T-cell (primary cell): Measurements from ENCODE around the gene KLRK1. TPM values are rescaled to one million over a fixed set of nuclear protein-coding genes. Genes with fewer than 3 reads are reported as not detected.

Experiments used
- ATAC-seq, 4 experiments: fragments of 200-7000 bp in 3 of 4; fragments of 150-1000 bp in 1 of 4; cut with Tn5 transposase; replicated peaks in 1 of 4; 1 replicate in 3 of 4; 2 replicates in 1 of 4; pipeline ENCODE4 v1.10.0; 2021; ENCODE audit warnings: moderate library complexity in 3 of 4, mild to moderate bottlenecking in 2 of 4, moderate number of reproducible peaks in 1 of 4
- CTCF ChIA-PET, 2 donors: fragments of 300-600 bp; sonication (Branson Sonifier 250); formaldehyde crosslinking; loops; one replicate each; lab custom pipeline; 2022; ENCODE audit warnings: antibody characterized with exemption in 2 of 2; lab: Charles Lee
- POLR2A ChIA-PET, 2 donors: fragments of 300-600 bp; sonication (Branson Sonifier 250); formaldehyde crosslinking; loops; one replicate each; lab custom pipeline; 2022; ENCODE audit warnings: antibody characterized with exemption in 2 of 2; lab: Charles Lee
- DNase-seq, 35 experiments: peaks; one replicate each; pipeline versions ENCODE4 v3.0.0 to v3.0.0-alpha.2; 2013 to 2023
- H3K27ac ChIP-seq: one replicate; pipeline ENCODE4 v1.5.1; 2013; ENCODE audit warnings: low read length
- H3K27me3 ChIP-seq, 2 experiments: replicated peaks in 1 of 2; 1 replicate in 1 of 2; 2 replicates in 1 of 2; pipeline versions ENCODE4 v1.6.1 to v1.7.0; 2013; ENCODE audit warnings: low read length in 1 of 2, mixed read lengths in 1 of 2; ENCODE audit not compliant: control insufficient read depth in 2 of 2, insufficient read depth in 2 of 2; ENCODE audit errors: extremely low read depth in 1 of 2
- H3K36me3 ChIP-seq, 2 donors: 1 replicate in 1 of 2; 2 replicates in 1 of 2; pipeline versions ENCODE4 v1.6.1 to v1.7.0; 2013; ENCODE audit warnings: low read length in 1 of 2; ENCODE audit not compliant: control insufficient read depth in 2 of 2, insufficient read depth in 1 of 2; ENCODE audit errors: extremely low read depth in 1 of 2
- H3K4me1 ChIP-seq, 2 experiments: 1 replicate in 1 of 2; 2 replicates in 1 of 2; pipeline versions ENCODE4 v1.6.1 to v1.7.0; 2013; ENCODE audit warnings: low read length in 2 of 2, mixed read lengths in 1 of 2; ENCODE audit not compliant: insufficient read depth in 2 of 2, control insufficient read depth in 1 of 2; ENCODE audit errors: extremely low read depth in 1 of 2
- H3K4me3 ChIP-seq, 2 donors: 1 replicate in 1 of 2; 2 replicates in 1 of 2; pipeline versions ENCODE4 v1.5.1 to v1.7.0; 2013; ENCODE audit warnings: mild to moderate bottlenecking in 2 of 2, low read length in 1 of 2, moderate library complexity in 1 of 2; ENCODE audit not compliant: control insufficient read depth in 1 of 2; ENCODE audit errors: extremely low read depth in 1 of 2
- H3K9me3 ChIP-seq: 2 replicates; pipeline ENCODE4 v1.7.0; 2013
- H3K27ac Mint-ChIP-seq, 2 donors: one replicate each; pipeline ENCODE4 v1.8.0; 2020 to 2021; ENCODE audit warnings: mild to moderate bottlenecking in 2 of 2, mixed read lengths in 2 of 2
- H3K27me3 Mint-ChIP-seq, 2 donors: one replicate each; pipeline ENCODE4 v1.8.0; 2021 to 2022; ENCODE audit warnings: mixed read lengths in 2 of 2
- H3K36me3 Mint-ChIP-seq: one replicate; pipeline ENCODE4 v1.8.0; 2021; ENCODE audit warnings: mixed read lengths
- H3K4me1 Mint-ChIP-seq, 3 donors: one replicate each; pipeline ENCODE4 v1.8.0; 2020 to 2022; ENCODE audit warnings: mixed read lengths in 3 of 3, mild to moderate bottlenecking in 1 of 3
- H3K4me3 Mint-ChIP-seq, 3 donors: one replicate each; pipeline ENCODE4 v1.8.0; 2020 to 2022; ENCODE audit warnings: mild to moderate bottlenecking in 3 of 3, mixed read lengths in 3 of 3, moderate library complexity in 3 of 3
- H3K9me3 Mint-ChIP-seq, 3 donors: one replicate each; pipeline ENCODE4 v1.8.0; 2020 to 2022; ENCODE audit warnings: mixed read lengths in 3 of 3
- WGBS: methylation state at CpG from one replicate; pipeline ENCODE4 v1.1.5; 2013; ENCODE audit warnings: missing lambda C conversion rate; ENCODE audit not compliant: insufficient coverage; 5-methylcytosine and 5-hydroxymethylcytosine counted together
- total RNA-seq, 35 experiments: library from RNA in 6 of 35; stranded (reverse) in 6 of 35; fragments of 120-200 nt in 1 of 35; gene quantifications; one replicate each; pipeline versions ENCODE4 v1.2.1 to v1.2.4 and lab custom pipeline; 2013 to 2026

The KLRK1 gene
- total RNA-seq, 5 donors from 2014 or later (not counting 1 experiment from before 2014, with no cell fraction given), result 74.5 to 162 (median 141) TPM

- DNase-seq (no peak), ATAC-seq (no peak)
- Histone ChIP-seq H3K27ac (peak overlapping the region; percentile 78), H3K9me3 (no peaks in the 10 kb centered on the region), H3K4me1 (peaks cover 16 to 38% of the 10 kb centered on the region in 2 experiments), H3K4me3 (peak overlapping the region in 1 of 2 donors; percentile 86), H3K27me3 (no peaks in the 10 kb centered on the region), H3K36me3 (peaks cover 0 to 5% of the 10 kb centered on the region in 2 donors)
- Mint-ChIP-seq H3K27ac (no peak overlapping the region), H3K4me3 (no peak overlapping the region), H3K27me3 (no peaks in the 10 kb centered on the region), H3K4me1 (peaks cover 24 to 37% (median 35%) of the 10 kb centered on the region in 3 donors), H3K36me3 (peaks cover 7% of the 10 kb centered on the region), H3K9me3 (peaks cover 0 to 5% (median 0%) of the 10 kb centered on the region in 3 donors)
- POLR2A ChIA-PET, result interaction anchor here in 1 of 2 donors (0.6 kb wide), 1 partner anchor 367 kb away, joined by 3 read pairs; no protein-coding TSS in a partner anchor
- CTCF ChIA-PET, result no interaction called here
- WGBS, result 83% methylated on average over 5 of the region's 5 CpGs
Measured at GRCh38 chr12:10363658-10363913, 26.3 kb downstream of the KLRK1 start.

- ChIA-PET POLR2A (interaction anchor here in 1 of 2 donors (0.6 kb wide), 2 partner anchors 367 to 868 kb away, joined by 3 read pairs; no protein-coding TSS in a partner anchor), CTCF (interaction anchor here (0.6 to 0.7 kb wide), 2 partner anchors 34 to 56 kb away, joined by 3 read pairs; no protein-coding TSS in a partner anchor)
- Mint-ChIP-seq H3K27me3 (no peaks in the 10 kb centered on the region), H3K4me3 (peak overlapping the region in 2 of 3 donors; percentile 7 to 40), H3K4me1 (peaks cover 19 to 31% (median 29%) of the 10 kb centered on the region in 3 donors), H3K36me3 (peaks cover 2% of the 10 kb centered on the region), H3K27ac (peak overlapping the region in 1 of 2 donors; percentile 7), H3K9me3 (peaks cover 0 to 2% (median 0%) of the 10 kb centered on the region in 3 donors)
- H3K27ac ChIP-seq, result peak overlapping the region; percentile 78
- ATAC-seq (no peak), DNase-seq (peak in 1 of 35 experiments; percentile 60)
- H3K9me3 ChIP-seq, result no peaks in the 10 kb centered on the region
- H3K27me3 ChIP-seq, result peaks cover 0 to 2% of the 10 kb centered on the region in 2 experiments
- H3K36me3 ChIP-seq, result peaks cover 0 to 5% of the 10 kb centered on the region in 2 donors
- 44% methylated on average over 2 of the region's 9 CpGs for WGBS
- H3K4me1 ChIP-seq, result peaks cover 16 to 34% of the 10 kb centered on the region in 2 experiments
- H3K4me3 ChIP-seq, result no peak overlapping the region
Measured at GRCh38 chr12:10362828-10363657, 26.8 kb downstream of the KLRK1 start.

DNA sequence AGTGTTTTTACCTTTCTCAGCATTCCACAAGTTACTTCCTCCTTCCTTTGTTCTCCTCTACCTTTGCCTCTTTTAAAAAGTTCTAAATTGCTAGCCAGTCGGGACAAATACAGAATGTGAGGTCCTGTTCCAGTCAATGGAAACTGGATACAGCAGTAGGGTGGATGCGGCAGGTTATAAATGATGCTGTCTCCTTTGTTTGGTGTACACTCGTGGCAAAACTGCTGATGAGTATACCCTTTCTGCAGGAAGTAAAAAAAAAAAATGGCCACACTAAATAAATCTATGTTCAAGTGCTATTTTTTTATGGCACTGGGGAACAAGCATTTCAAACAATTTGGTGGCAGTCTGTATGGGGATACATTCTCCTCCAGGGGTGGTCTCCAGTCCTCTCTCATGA lies 27.5 kb downstream of the KLRK1 start:
- Mint-ChIP-seq H3K9me3 (no peaks in the 10 kb centered on the region), H3K4me3 (peak overlapping the region in 1 of 3 donors; percentile 40)

DNA sequence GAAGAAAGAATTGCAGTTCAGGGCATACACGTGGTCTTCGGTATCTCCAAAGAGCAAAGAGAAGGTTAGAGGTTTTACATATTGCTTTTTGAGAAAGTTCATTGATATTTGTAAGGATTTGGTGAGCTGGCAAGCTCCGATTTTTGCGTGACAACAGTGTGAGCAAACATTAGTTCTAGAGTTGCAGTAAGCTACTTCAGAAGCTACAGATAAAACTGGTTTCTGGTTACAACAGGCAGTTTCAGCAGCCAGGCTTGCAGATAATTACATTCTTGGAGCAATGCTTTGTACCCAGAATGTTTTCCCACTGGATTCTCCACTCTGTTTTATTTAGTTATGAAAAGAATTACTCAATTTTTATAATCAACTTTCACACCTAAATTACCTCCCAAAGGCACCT lies 28.2 kb downstream of the KLRK1 start:
- Mint-ChIP-seq H3K27ac (peak overlapping the region in 1 of 2 donors; percentile 68), H3K27me3 (no peaks in the 10 kb centered on the region), H3K4me3 (no peak overlapping the region), H3K36me3 (peaks cover 3% of the 10 kb centered on the region), H3K4me1 (peaks cover 14 to 27% (median 24%) of the 10 kb centered on the region in 3 donors), H3K9me3 (no peaks in the 10 kb centered on the region)
- Histone ChIP-seq H3K4me3 (no peak overlapping the region), H3K27me3 (peaks cover 0 to 6% of the 10 kb centered on the region in 2 experiments), H3K4me1 (peaks cover 16 to 30% of the 10 kb centered on the region in 2 experiments), H3K36me3 (no peaks in the 10 kb centered on the region), H3K27ac (no peak overlapping the region), H3K9me3 (no peaks in the 10 kb centered on the region)
- 92% methylated on average over 4 of the region's 4 CpGs for WGBS
- no peak for DNase-seq
- ChIA-PET POLR2A (interaction anchor here in 1 of 2 donors (0.8 kb wide), 1 partner anchor 123 kb away, joined by 4 read pairs; no protein-coding TSS in a partner anchor), CTCF (no interaction called here)
- ATAC-seq, result no peak

More for the DNA sequence above, 27.5 kb downstream of the KLRK1 start:
- Histone ChIP-seq H3K4me1 (peaks cover 16 to 31% of the 10 kb centered on the region in 2 experiments), H3K36me3 (peaks cover 0 to under 1% of the 10 kb centered on the region in 2 donors), H3K27ac (peak overlapping the region; percentile 78), H3K4me3 (no peak overlapping the region), H3K27me3 (peaks cover 0 to 6% of the 10 kb centered on the region in 2 experiments), H3K9me3 (no peaks in the 10 kb centered on the region)
- peak overlapping the region in 1 of 2 donors; percentile 7 for H3K27ac Mint-ChIP-seq
- WGBS, result no CpG with 5 or more reads among the region's 3 CpGs
- H3K4me1 Mint-ChIP-seq, result peaks cover 14 to 30% (median 27%) of the 10 kb centered on the region in 3 donors
- no peaks in the 10 kb centered on the region for H3K27me3 Mint-ChIP-seq
- ChIA-PET CTCF (no interaction called here), POLR2A (no interaction called here)
- ATAC-seq (no peak), DNase-seq (no peak)
- H3K36me3 Mint-ChIP-seq, result peaks cover 3% of the 10 kb centered on the region

GRCh38 chr12:10361084-10361483 lies 28.8 kb downstream of the KLRK1 start:
- Histone ChIP-seq H3K4me1 (peaks cover 12 to 24% of the 10 kb centered on the region in 2 experiments), H3K27me3 (peaks cover 0 to 6% of the 10 kb centered on the region in 2 experiments), H3K27ac (no peak overlapping the region), H3K9me3 (no peaks in the 10 kb centered on the region), H3K4me3 (no peak overlapping the region), H3K36me3 (no peaks in the 10 kb centered on the region)
- H3K4me3 Mint-ChIP-seq, result no peak overlapping the region
- H3K4me1 Mint-ChIP-seq, result peaks cover 11 to 27% (median 22%) of the 10 kb centered on the region in 3 donors
- DNase-seq (peak in 1 of 35 experiments; percentile 22), ATAC-seq (no peak)
- ChIA-PET POLR2A (interaction anchor here (0.6 to 0.8 kb wide), 2 partner anchors 20 to 122 kb away, joined by 4 read pairs; no protein-coding TSS in a partner anchor), CTCF (no interaction called here)
- 62% methylated on average over 3 of the region's 4 CpGs for WGBS
- no peaks in the 10 kb centered on the region for H3K27me3 Mint-ChIP-seq
- peaks cover 3% of the 10 kb centered on the region for H3K36me3 Mint-ChIP-seq
- peak overlapping the region in 1 of 2 donors; percentile 68 for H3K27ac Mint-ChIP-seq
- H3K9me3 Mint-ChIP-seq, result no peaks in the 10 kb centered on the region

DNA sequence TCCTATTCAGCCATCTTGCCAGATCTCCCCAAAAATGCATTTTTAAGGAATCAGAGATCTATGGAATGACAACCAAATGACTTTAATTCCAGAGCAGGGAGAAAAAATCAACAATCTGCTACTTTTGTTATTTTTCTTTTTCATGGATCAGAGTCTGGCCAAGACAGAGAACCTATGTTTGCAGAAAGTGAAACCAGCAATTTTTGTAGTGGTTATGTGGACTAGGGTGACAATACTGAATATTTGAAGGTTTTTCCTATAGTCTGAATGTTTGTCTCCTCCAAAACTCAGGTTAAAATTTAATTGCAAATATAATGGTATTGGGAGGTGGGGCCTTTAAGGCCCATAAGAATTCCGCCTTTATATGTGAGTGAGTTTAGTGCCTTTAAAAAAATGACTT lies 30.9 kb downstream of the KLRK1 start:
- Mint-ChIP-seq H3K27me3 (peaks cover 0 to 4% of the 10 kb centered on the region in 2 donors), H3K4me3 (no peak overlapping the region), H3K9me3 (no peaks in the 10 kb centered on the region), H3K4me1 (peaks cover 11 to 27% (median 22%) of the 10 kb centered on the region in 3 donors), H3K36me3 (peaks cover 3% of the 10 kb centered on the region), H3K27ac (no peak overlapping the region)
- H3K36me3 ChIP-seq, result no peaks in the 10 kb centered on the region
- H3K27me3 ChIP-seq, result peaks cover 0 to 10% of the 10 kb centered on the region in 2 experiments
- CTCF ChIA-PET, result interaction anchor here in 1 of 2 donors (0.6 kb wide), 2 partner anchors 55 to 169 kb away, joined by 3 read pairs; no protein-coding TSS in a partner anchor
- no peak overlapping the region for H3K4me3 ChIP-seq
- no CpG with 5 or more reads among the region's 1 CpG for WGBS
- POLR2A ChIA-PET, result interaction anchor here in 1 of 2 donors (0.6 kb wide), 1 partner anchor 8 kb away, joined by 5 read pairs; no protein-coding TSS in a partner anchor
- ATAC-seq, result no peak
- DNase-seq, result no peak
- H3K4me1 ChIP-seq, result peaks cover 3 to 15% of the 10 kb centered on the region in 2 experiments
- H3K27ac ChIP-seq, result no peak overlapping the region
- H3K9me3 ChIP-seq, result no peaks in the 10 kb centered on the region
